Calu3 (cell line): Measurements from ENCODE around the gene NUMBL. TPM values are rescaled to one million over a fixed set of nuclear protein-coding genes. Genes with fewer than 3 reads are reported as not detected.
A peak's percentile ranks its signal among the peaks of the same experiment; 100 is the strongest.

Source experiments
- BruUV-seq: library from RNA; stranded (reverse); fragments of 400-500 nt; replicated peaks from 2 replicates; lab custom pipeline; 2021; lab: Mats Ljungman, UMichigan
- CTCF ChIA-PET: fragments of 300-600 bp; sonication (Branson Sonifier 250); formaldehyde crosslinking; loops from one replicate; lab custom pipeline; 2022; ENCODE audit warnings: antibody characterized with exemption; lab: Charles Lee
- DNase-seq: peaks from one replicate; pipeline ENCODE4 v3.0.0; 2022
- H3K27ac Mint-ChIP-seq: one replicate; pipeline ENCODE4 v1.8.0; 2022; ENCODE audit warnings: mixed read lengths; ENCODE audit not compliant: unreplicated experiment
- H3K27me3 Mint-ChIP-seq: one replicate; pipeline ENCODE4 v1.8.0; 2022; ENCODE audit warnings: mixed read lengths; ENCODE audit not compliant: unreplicated experiment
- H3K36me3 Mint-ChIP-seq: one replicate; pipeline ENCODE4 v1.8.0; 2022; ENCODE audit warnings: mild to moderate bottlenecking, moderate library complexity, mixed read lengths; ENCODE audit not compliant: insufficient read depth, unreplicated experiment
- H3K4me1 Mint-ChIP-seq: one replicate; pipeline ENCODE4 v1.8.0; 2022; ENCODE audit warnings: mild to moderate bottlenecking, low read depth, mixed read lengths; ENCODE audit not compliant: unreplicated experiment
- H3K4me3 Mint-ChIP-seq: one replicate; pipeline ENCODE4 v1.8.0; 2022; ENCODE audit warnings: mild to moderate bottlenecking, low read depth, moderate library complexity, mixed read lengths; ENCODE audit not compliant: unreplicated experiment
- H3K9me3 Mint-ChIP-seq: one replicate; pipeline ENCODE4 v1.8.0; 2022; ENCODE audit warnings: low read depth, mixed read lengths; ENCODE audit not compliant: unreplicated experiment
- CTCF ChIP-seq: fragments of 200-600 bp; IDR thresholded peaks from one replicate; pipeline ENCODE4 v1.8.0; 2022; ENCODE audit warnings: antibody characterized with exemption; ENCODE audit not compliant: unreplicated experiment
- intact Hi-C: fragments of 100-400 bp; cut with micrococcal nuclease; formaldehyde crosslinking; loops from one replicate; pipeline ENCODE4 v1.10.0; 2022; ENCODE audit not compliant: unreplicated experiment
- total RNA-seq: library from RNA; stranded (reverse); gene quantifications from 2 replicates; pipeline ENCODE4 v1.2.3, GENCODE V29; 2022

The NUMBL gene
- total RNA-seq, 1 experiment from 2014 or later = 21.4 TPM

GRCh38 chr19:40721140-40721486 is 30.7 kb upstream of the NUMBL start:
- peak overlapping the region; percentile 78 for H3K4me3 Mint-ChIP-seq
- H3K27ac Mint-ChIP-seq = peak overlapping the region; percentile 93
- no TSS peak for BruUV-seq
- H3K4me1 Mint-ChIP-seq = peaks cover 36% of the 10 kb centered on the region
- H3K9me3 Mint-ChIP-seq = peaks cover 3% of the 10 kb centered on the region
- intact Hi-C loops = no loop called here
- no peaks in the 10 kb centered on the region for H3K27me3 Mint-ChIP-seq
- no peak for TF ChIP-seq CTCF
- peaks cover 94% of the 10 kb centered on the region for H3K36me3 Mint-ChIP-seq
- CTCF ChIA-PET = interaction anchor here (0.6 kb wide), 1 partner anchor 487 kb away, joined by 3 read pairs; no protein-coding TSS in a partner anchor
- DNase-seq = no peak

- Mint-ChIP-seq H3K9me3 (peaks cover 3% of the 10 kb centered on the region), H3K27me3 (no peaks in the 10 kb centered on the region), H3K36me3 (peaks cover 94% of the 10 kb centered on the region), H3K4me1 (peaks cover 49% of the 10 kb centered on the region), H3K4me3 (peak overlapping the region; percentile 78), H3K27ac (peak overlapping the region; percentile 93)
- BruUV-seq = no TSS peak
- intact Hi-C loops = loop anchor here (5.0 kb wide), 1 partner anchor 33 kb away; the partner anchor contains the start of genes ACTMAP and SNRPA
- CTCF ChIA-PET = no interaction called here
- no peak for TF ChIP-seq CTCF
- no peak for DNase-seq
Observed at GRCh38 chr19:40719414-40719894, 29.0 kb upstream of the NUMBL start.

- intact Hi-C loops = loop anchor here (5.0 kb wide), 1 partner anchor 33 kb away; the partner anchor contains the start of genes ACTMAP and SNRPA
- peaks cover 96% of the 10 kb centered on the region for H3K36me3 Mint-ChIP-seq
- BruUV-seq = no TSS peak
- peak overlapping the region; percentile 93 for H3K27ac Mint-ChIP-seq
- H3K27me3 Mint-ChIP-seq = no peaks in the 10 kb centered on the region
- CTCF ChIA-PET = no interaction called here
- TF ChIP-seq CTCF = no peak
- peaks cover 49% of the 10 kb centered on the region for H3K4me1 Mint-ChIP-seq
- H3K9me3 Mint-ChIP-seq = peaks cover 3% of the 10 kb centered on the region
- peak; percentile 97 for DNase-seq
- peak overlapping the region; percentile 78 for H3K4me3 Mint-ChIP-seq
Observed at GRCh38 chr19:40718774-40719391, 28.4 kb upstream of the NUMBL start.

- CTCF ChIA-PET = interaction anchor here (2.0 to 2.1 kb wide), 2 partner anchors 32 to 60 kb away, joined by 7 to 8 read pairs; partner anchors contain the start of genes ACTMAP and RAB4B
- no TSS peak for BruUV-seq
- H3K9me3 Mint-ChIP-seq = no peaks in the 10 kb centered on the region
- TF ChIP-seq CTCF = no peak
- intact Hi-C loops = loop anchor here (5.0 kb wide), 1 partner anchor 34 kb away; the partner anchor contains the start of genes ACTMAP and SNRPA
- peak; percentile 42 for DNase-seq
- peaks cover 96% of the 10 kb centered on the region for H3K36me3 Mint-ChIP-seq
- peak overlapping the region; percentile 78 for H3K4me3 Mint-ChIP-seq
- no peaks in the 10 kb centered on the region for H3K27me3 Mint-ChIP-seq
- peak overlapping the region; percentile 93 for H3K27ac Mint-ChIP-seq
- peaks cover 41% of the 10 kb centered on the region for H3K4me1 Mint-ChIP-seq
Observed at GRCh38 chr19:40717880-40718773, 27.7 kb upstream of the NUMBL start.
